Right lobe of liver (tissue), 6 donors: Measurements from ENCODE around the gene YJEFN3. TPM values are rescaled to one million over a fixed set of nuclear protein-coding genes. Genes with fewer than 3 reads are reported as not detected.

ENCODE experiments used
- ATAC-seq, 4 donors: fragments of 200-7000 bp; cut with Tn5 transposase; one replicate each; pipeline ENCODE4 v1.9.1; 2020; ENCODE audit warnings: mild to moderate bottlenecking in 4 of 4, moderate library complexity in 4 of 4
- DNase-seq, 3 donors: peaks; one replicate each; pipeline ENCODE4 v3.0.0-alpha.2; 2020
- H3K27ac ChIP-seq, 3 donors: fragments of 200-600 bp; one replicate each; pipeline ENCODE4 v1.8.0; 2022
- H3K27me3 ChIP-seq, 2 donors: fragments of 200-600 bp; one replicate each; pipeline ENCODE4 v1.8.0; 2022
- H3K36me3 ChIP-seq, 4 donors: fragments of 200-600 bp; sonication (generic) in 1 of 4; one replicate each; pipeline versions ENCODE4 v1.5.1 to v1.8.0; 2017 to 2022; ENCODE audit warnings: control low read depth in 1 of 4
- H3K4me1 ChIP-seq, 4 donors: fragments of 200-600 bp; sonication (generic) in 1 of 4; one replicate each; pipeline versions ENCODE4 v1.5.1 to v1.8.0; 2017 to 2022; ENCODE audit warnings: control low read depth in 1 of 4
- H3K4me3 ChIP-seq, 3 donors: fragments of 200-600 bp; one replicate each; pipeline ENCODE4 v1.8.0; 2022
- H3K9me3 ChIP-seq, 4 donors: fragments of 200-600 bp; sonication (generic) in 1 of 4; one replicate each; pipeline versions ENCODE4 v1.5.1 to v1.8.0; 2017 to 2022; ENCODE audit warnings: control low read depth in 1 of 4
- POLR2A ChIP-seq: fragments of 450-650 bp; IDR thresholded peaks from one replicate; pipeline ENCODE4 v1.6.1; 2017; ENCODE audit warnings: antibody characterized with exemption, mild to moderate bottlenecking
- WGBS: methylation state at CpG from one replicate; pipeline ENCODE4 v1.1.6; 2018; ENCODE audit warnings: low coverage, low lambda C conversion rate; ENCODE audit not compliant: insufficient coverage; ENCODE audit errors: missing lambda C conversion rate; 5-methylcytosine and 5-hydroxymethylcytosine counted together
- intact Hi-C, 2 donors: fragments of 100-400 bp; cut with DNase I; formaldehyde crosslinking; loops; one replicate each; pipeline versions ENCODE4 v1.11.2 to v1.14.1; 2022
- total RNA-seq, 6 experiments: library from RNA; depleted of rRNA in 2 of 6; stranded (reverse); fragments of >200 nt in 2 of 6; fragmentation: NEBNext Ultra II Directional in 3 of 6; extraction: Animal tissue kit (Norgen Biotek cat#: 25700) in 3 of 6; gene quantifications; one replicate each; pipeline versions ENCODE4 v1.1.0 to v1.2.4, GENCODE V29; 2016 to 2023
- TF ChIP-seq, protein P1 (sequence below), 4 donors: fragments of 200-600 bp in 3 of 4; fragments of 450-650 bp in 1 of 4; IDR thresholded peaks; one replicate each; pipeline versions ENCODE4 v1.5.1 to v1.8.0; 2016 to 2022; ENCODE audit warnings: antibody characterized with exemption in 4 of 4, mild to moderate bottlenecking in 2 of 4
- donor health status: DM: no; HTN: yes; CAD: no.
- donor health status: DM: no; HTN: no; CAD: no.
- donor health status: DM: no; HTN: no; CAD: no.
- donor health status: DM: no; HTN: yes; CAD: no.
- donor health status: DM: no; HTN: yes; CAD: no.

YJEFN3 gene
- total RNA-seq, 6 experiments from 2014 or later, result 0.31 to 4.2 (median 1.8) TPM

DNA sequence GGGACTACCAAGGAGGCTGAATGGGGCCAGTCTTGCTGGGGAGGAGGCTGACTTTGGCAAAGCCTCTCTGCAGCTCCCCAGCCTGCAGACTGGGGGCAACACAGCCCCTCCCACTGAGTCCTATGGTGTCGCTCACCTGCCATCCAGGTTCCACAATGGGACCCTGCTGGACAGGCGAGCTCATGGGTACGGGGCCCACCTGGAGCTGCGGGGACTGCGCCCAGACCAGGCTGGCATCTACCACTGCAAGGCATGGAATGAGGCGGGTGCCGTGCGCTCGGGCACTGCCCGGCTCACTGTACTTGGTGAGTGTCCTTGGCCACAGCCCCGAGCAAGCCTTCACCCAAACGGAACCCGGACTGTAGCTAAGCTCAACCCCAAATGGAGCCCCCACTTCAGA is 14.4 kb downstream of the YJEFN3 start:
- no peak for DNase-seq
- WGBS, result no CpG with 5 or more reads among the region's 13 CpGs
- Histone ChIP-seq H3K4me3 (no peak overlapping the region), H3K36me3 (no peaks in the 10 kb centered on the region), H3K9me3 (no peaks in the 10 kb centered on the region), H3K27me3 (peaks cover 0 to 6% of the 10 kb centered on the region in 2 donors), H3K27ac (no peak overlapping the region), H3K4me1 (peaks cover 0 to 2% (median 0%) of the 10 kb centered on the region in 4 donors)
- intact Hi-C loops, result loop anchor here in 1 of 2 donors (10.0 kb wide), 1 partner anchor 412 kb away; no protein-coding TSS in a partner anchor
- no peak for TF ChIP-seq POLR2A
- TF ChIP-seq, protein P1, sequence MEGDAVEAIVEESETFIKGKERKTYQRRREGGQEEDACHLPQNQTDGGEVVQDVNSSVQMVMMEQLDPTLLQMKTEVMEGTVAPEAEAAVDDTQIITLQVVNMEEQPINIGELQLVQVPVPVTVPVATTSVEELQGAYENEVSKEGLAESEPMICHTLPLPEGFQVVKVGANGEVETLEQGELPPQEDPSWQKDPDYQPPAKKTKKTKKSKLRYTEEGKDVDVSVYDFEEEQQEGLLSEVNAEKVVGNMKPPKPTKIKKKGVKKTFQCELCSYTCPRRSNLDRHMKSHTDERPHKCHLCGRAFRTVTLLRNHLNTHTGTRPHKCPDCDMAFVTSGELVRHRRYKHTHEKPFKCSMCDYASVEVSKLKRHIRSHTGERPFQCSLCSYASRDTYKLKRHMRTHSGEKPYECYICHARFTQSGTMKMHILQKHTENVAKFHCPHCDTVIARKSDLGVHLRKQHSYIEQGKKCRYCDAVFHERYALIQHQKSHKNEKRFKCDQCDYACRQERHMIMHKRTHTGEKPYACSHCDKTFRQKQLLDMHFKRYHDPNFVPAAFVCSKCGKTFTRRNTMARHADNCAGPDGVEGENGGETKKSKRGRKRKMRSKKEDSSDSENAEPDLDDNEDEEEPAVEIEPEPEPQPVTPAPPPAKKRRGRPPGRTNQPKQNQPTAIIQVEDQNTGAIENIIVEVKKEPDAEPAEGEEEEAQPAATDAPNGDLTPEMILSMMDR (IDR thresholded peaks at IDR 0.05), result no peak
- ATAC-seq, result no peak

GRCh38 chr19:19543640-19544039 is 14.9 kb downstream of the YJEFN3 start:
- Histone ChIP-seq H3K27ac (no peak overlapping the region), H3K27me3 (peaks cover 0 to under 1% of the 10 kb centered on the region in 2 donors), H3K9me3 (no peaks in the 10 kb centered on the region), H3K4me1 (no peaks in the 10 kb centered on the region), H3K4me3 (no peak overlapping the region), H3K36me3 (no peaks in the 10 kb centered on the region)
- TF ChIP-seq, protein P1 (IDR thresholded peaks at IDR 0.05), result no peak
- no peak for TF ChIP-seq POLR2A
- no peak for ATAC-seq
- DNase-seq, result no peak
- 96% methylated on average over 5 of the region's 19 CpGs for WGBS
- intact Hi-C loops, result loop anchor here in 1 of 2 donors (10.0 kb wide), 1 partner anchor 411 kb away; no protein-coding TSS in a partner anchor

DNA sequence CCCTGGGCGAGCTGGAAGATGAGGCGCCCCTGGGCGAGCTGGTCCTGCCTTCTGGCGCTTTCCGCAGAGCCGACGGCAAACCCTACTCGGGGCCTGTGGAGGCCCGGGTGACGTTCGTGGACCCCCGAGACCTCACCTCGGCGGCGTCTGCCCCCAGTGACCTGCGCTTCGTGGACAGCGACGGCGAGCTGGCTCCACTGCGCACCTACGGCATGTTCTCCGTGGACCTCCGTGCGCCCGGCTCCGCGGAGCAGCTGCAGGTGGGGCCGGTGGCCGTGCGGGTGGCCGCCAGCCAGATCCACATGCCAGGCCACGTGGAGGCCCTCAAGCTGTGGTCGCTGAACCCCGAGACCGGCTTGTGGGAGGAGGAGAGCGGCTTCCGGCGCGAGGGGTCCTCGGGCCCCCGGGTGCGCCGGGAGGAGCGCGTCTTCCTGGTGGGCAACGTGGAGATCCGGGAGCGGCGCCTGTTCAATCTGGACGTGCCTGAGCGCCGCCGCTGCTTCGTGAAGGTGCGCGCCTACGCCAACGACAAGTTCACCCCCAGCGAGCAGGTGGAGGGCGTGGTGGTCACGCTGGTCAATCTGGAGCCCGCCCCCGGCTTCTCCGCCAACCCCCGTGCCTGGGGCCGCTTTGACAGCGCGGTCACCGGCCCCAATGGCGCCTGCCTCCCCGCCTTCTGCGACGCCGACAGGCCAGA is 15.7 kb downstream of the YJEFN3 start:
- Histone ChIP-seq H3K4me3 (no peak overlapping the region), H3K4me1 (no peaks in the 10 kb centered on the region), H3K36me3 (no peaks in the 10 kb centered on the region), H3K9me3 (no peaks in the 10 kb centered on the region), H3K27me3 (no peaks in the 10 kb centered on the region), H3K27ac (no peak overlapping the region)
- TF ChIP-seq, protein P1 (IDR thresholded peaks at IDR 0.05), result no peak
- no peak for TF ChIP-seq POLR2A
- DNase-seq (no peak), ATAC-seq (no peak)
- 100% methylated on average over 1 of the region's 75 CpGs for WGBS
- intact Hi-C loops, result loop anchor here in 1 of 2 donors (10.0 kb wide), 1 partner anchor 410 kb away; no protein-coding TSS in a partner anchor

DNA sequence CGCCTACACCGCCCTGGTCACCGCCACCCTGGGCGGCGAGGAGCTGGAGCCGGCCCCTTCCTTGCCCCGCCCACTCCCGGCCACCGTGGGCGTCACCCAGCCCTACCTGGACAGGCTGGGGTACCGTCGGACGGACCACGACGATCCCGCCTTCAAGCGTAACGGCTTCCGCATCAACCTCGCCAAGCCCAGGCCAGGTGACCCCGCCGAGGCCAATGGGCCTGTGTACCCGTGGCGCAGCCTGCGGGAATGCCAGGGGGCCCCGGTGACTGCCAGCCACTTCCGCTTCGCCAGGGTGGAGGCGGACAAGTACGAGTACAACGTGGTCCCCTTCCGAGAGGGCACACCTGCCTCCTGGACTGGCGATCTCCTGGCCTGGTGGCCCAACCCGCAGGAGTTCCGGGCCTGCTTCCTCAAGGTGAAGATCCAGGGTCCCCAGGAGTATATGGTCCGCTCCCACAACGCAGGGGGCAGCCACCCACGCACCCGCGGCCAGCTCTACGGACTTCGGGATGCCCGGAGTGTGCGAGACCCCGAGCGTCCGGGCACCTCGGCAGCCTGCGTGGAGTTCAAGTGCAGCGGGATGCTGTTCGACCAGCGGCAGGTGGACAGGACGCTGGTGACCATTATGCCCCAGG is 16.4 kb downstream of the YJEFN3 start:
- Histone ChIP-seq H3K9me3 (no peaks in the 10 kb centered on the region), H3K4me1 (no peaks in the 10 kb centered on the region), H3K27ac (no peak overlapping the region), H3K4me3 (no peak overlapping the region), H3K27me3 (no peaks in the 10 kb centered on the region), H3K36me3 (no peaks in the 10 kb centered on the region)
- ATAC-seq (no peak), DNase-seq (peak in 1 of 3 donors; percentile 51)
- no CpG with 5 or more reads among the region's 53 CpGs for WGBS
- TF ChIP-seq, protein P1 (IDR thresholded peaks at IDR 0.05), result no peak
- TF ChIP-seq POLR2A, result no peak
- intact Hi-C loops, result loop anchor here in 1 of 2 donors (10.0 kb wide), 1 partner anchor 410 kb away; no protein-coding TSS in a partner anchor
